NCI-H2196 treated with DMSO at 0.1 percent for 48 hours (cell line): ENCODE measurements around the gene LAPTM5.

Experiments
- DNase-seq: peaks from one replicate; lab custom pipeline; 2025; ENCODE audit not compliant: unreplicated experiment; lab: John Stamatoyannopoulos, UW

LAPTM5 gene

DNA sequence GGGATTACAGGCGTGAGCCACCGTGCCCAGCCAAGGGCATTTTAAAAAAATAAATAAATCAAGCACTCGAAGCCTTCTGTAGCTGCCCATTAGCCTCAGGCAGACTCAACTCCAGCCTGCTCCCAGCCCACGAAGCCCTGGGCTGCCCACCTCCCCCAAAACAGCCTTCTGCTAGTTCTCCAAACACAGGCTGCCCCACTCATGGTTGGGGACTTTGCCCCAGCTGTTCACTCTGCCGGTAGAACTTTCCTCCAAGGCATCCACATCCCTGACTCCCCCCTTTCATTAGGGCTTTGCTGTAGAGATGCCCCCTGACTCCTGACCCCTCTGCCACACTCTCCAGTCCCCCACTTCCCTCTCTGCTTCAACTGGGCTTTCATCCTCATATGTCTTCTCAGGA lies 29.7 kb upstream of the LAPTM5 start:
- no peak for DNase-seq

DNA sequence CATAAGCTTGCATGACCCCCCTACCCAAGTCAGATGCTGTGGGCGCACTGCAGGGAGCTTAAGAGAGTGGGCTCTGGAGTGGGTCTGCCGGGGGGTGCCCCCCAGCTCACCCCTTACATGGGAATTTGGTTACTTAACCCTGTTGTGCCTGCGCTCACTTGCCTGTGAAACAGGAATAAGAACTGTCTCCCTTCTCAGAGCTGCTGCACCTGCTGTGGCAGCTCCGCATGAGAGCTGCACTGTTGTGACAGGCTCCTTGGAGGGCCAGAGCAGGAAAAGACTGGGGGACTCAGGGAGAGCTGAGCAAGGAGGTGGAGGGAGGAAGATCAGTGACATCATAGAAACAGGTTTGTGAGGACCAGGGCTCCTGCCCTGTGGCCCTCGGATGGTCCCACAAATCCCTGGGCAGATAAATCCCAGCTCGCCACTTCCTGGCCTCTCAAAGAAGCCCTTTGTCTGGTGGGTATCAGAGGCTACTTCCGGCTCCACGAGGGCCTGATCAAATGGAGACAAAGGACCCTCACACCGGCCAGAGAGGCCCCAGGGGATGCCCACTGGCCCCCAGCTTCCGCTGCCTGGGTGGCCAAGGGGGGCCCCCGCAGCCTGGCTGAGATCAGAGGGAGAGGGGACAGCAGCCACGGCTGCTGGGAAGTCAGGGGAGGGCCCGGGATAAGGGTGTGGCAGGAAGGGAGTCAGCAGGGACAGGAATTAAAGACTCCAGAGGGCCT lies 28.9 kb upstream of the LAPTM5 start:
- no peak for DNase-seq

GRCh38 chr1:30785714-30786113 lies 28.1 kb upstream of the LAPTM5 start:
- no peak for DNase-seq

DNA sequence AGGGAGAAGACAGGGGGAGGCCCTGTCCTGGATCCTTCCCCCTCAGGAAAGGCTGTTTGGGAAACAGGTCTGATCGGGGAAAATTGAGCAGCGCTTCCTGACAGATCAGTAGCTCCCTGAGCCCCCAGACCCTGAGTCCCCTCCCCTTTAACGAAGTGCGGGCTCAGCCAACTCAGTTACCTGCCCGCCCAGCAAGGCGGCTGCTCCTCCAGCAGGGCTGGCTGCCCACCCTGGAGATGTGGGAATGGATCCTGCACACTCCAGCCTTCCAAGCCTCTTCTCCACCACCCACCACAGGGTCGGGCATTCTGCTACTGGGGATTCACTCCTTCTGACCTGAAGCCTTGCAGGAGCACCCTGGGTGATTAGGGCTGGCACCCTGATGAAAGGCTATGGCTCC lies 27.6 kb upstream of the LAPTM5 start:
- DNase-seq, result no peak

DNA sequence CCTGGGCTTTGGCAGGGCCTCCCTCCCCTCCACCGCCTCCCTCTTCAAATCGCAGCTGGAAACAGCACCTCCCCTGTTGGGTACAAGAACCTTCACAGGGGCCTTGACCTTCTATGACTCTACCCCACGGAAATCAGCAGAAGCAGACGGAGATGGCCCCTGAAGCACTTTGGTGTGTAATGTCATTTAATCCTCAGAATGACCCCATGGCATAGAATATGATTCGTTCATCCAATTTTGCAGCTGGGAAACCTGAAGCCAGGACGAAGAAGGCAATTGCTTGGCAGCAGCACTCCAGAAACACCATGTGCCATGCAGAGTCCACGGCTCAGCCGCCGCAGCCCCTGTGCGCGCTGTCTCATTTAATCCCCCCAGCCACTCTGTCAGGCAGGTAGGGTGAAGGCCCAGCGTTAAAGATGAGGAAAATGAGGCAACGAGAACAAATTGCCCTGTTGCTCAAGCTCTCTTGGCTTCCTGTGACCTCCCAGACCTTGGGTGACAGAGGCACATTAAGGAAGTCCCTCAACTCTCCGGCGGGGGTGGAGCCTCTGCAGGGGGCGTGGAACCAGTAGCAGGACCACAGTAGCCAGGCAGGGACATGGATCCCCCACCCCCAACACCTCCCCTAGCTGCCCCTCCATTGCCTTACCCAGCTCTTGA lies 25.8 kb upstream of the LAPTM5 start:
- DNase-seq, result no peak

DNA sequence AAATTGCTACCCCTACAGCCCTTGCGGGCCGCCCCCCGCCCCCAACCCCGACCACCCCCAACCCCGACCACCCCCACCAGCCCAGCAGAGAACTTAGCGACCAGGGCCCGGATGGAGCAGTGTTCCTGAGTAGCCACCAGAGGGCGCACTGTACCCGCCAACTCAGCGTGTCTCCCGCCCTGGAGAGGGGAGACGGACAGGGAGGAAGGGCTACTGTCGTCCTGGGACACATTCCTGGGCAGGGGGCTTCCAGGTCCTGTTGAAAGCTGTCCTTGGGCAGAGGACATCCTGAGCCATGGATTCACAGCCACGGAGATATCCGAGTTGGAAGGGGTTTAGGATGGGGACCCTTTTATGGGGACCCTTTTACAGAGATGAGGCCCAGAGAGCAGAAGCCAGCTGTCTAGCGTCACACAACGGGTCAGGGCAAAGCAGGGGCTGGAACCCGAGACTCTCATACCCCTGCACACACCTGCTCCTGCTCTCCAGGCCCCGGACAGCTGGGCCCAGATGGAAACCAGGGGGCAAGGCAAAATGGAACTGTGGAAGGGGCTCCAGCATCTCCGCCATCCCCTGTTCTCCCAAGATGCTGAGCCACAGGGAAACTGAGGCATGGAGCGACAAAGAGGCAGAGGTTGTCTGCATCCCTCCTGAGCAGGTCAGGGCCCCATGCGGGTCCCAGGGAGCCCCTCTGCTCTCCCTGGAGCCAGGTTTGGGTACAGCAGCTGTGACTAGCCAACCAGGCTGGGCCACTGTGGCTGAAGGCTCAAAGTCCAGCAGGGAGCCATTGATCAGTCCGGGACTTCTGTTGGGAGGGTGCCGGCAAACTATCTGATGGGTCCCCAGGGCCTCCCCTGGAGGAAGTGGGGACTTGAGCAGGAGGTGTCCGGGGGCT lies 25.0 kb upstream of the LAPTM5 start:
- DNase-seq, result peak; percentile 42

DNA sequence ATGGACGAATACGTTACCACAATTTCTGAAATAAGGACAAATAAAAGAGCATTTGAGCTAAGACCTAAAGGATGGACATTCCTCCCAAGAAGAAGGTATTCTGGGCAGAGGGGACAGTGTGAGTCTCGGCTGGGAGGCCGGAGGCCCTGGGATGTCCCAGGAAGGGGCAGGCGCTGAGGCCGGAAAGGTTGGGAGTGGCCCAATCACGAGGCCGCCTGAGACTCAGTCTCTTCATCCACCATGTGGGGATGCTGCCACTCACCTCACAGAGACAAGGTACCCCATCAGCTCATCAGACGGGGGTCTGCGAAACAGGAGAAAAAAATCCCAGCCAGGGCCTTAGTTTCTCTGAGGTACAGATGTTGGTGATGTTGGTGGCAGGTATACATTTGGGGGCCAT lies 24.3 kb upstream of the LAPTM5 start:
- no peak for DNase-seq

- no peak for DNase-seq
These were observed 22.8 kb upstream of the LAPTM5 start for GRCh38 chr1:30780409-30780808.

- DNase-seq, result peak; percentile 34
These were observed 21.9 kb upstream of the LAPTM5 start for GRCh38 chr1:30779294-30780071.

GRCh38 chr1:30778979-30779293 lies 21.4 kb upstream of the LAPTM5 start:
- DNase-seq, result no peak

GRCh38 chr1:30778154-30778978 lies 20.8 kb upstream of the LAPTM5 start:
- peak; percentile 93 for DNase-seq

GRCh38 chr1:30777904-30778153 lies 20.3 kb upstream of the LAPTM5 start:
- no peak for DNase-seq

- DNase-seq, result no peak
These were observed 19.7 kb upstream of the LAPTM5 start for GRCh38 chr1:30777060-30777903.

DNA sequence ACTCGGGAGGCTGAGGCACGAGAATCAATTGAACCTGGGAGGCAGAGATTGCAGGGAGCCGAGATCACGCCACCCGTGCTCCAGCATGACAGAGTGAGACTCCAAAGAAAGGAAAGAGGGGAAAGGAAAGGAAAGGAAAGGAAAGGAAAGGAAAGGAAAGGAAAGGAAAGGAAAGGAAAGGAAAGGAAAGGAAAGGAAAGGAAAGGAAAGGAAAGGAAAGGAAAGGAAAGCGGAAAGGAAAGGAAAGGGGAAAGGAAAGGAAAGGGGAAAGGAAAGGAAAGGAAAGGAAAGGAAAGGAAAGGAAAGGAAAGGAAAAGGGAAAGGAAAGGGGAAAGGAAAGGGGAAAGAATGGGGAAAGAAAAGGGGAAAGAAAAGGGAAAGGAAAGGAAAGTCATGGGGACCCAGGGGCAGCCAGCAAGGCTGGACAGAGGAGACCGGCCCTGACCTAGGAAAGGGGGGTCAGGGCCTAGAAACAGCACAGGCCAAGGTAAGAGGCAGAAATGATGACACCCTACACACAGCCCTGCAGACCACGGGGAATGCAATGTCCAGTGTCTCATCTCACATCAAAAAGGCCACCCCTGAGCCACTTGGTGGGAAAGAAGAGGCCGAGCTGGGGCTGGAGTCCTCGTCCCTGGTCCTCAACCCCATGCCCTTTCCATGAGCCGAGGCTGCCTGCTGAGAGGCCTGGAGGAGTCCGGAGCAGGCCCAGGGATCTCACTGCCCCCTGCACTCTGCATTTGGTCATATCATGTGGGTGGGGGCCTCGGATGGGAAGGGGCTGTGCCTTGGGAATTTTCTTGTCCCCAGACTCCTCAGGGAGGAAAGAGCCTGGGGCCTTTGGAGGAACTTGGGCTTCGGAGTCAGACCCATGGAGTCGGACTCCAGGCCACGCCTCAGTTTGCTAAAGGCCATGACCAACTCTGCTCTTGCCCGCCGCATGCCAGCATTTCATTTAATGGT lies 18.8 kb upstream of the LAPTM5 start:
- no peak for DNase-seq

- no peak for DNase-seq
These were observed 17.9 kb upstream of the LAPTM5 start for GRCh38 chr1:30775433-30775975.

DNA sequence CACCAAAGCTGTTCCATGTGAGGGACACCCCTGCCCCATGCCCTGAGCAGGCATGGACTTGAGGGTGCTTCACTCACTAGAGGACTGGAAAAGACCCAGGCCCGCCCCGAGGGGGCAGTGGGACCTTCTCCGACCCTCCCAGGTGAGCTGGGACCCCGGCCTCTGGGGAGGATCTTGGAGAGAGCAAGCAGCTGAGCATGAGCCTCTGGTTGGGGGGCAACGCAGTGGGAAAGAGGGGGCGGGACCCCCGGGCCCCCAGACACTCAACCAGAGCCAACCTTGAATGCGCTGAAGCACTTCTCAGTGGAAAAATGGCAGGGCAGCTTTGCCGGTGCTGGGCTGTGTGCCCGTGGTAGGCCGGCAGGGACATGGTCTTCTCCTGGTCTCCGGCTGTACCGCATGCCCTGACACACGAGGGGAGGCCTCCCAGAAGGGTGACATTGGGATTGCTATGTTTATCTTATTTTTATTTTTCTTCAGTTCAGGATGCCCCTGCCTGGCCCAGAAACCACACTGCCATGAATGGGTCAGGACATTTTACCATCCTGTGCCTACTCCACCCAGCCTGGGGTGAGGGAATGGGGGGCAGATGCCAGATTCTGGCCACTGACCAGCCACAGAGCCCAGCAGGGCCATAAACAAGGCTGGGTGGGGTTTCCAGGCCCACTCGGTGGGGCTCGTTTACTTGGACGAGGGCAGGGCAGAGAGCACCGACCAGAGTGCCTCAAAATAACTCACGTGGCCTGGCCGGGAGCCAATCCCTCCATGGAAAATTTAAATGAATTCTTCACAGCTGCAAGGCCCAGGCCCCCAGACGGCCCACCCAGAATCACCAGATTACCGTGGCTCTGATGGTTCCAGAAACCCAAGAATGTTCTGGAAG lies 17.2 kb upstream of the LAPTM5 start:
- DNase-seq, result no peak

- no peak for DNase-seq
These were observed 16.3 kb upstream of the LAPTM5 start for GRCh38 chr1:30773722-30774358.
